ENCODE measurements around the gene NOP53.
"Not testable (repeated sequence)": the region's sequence is repeated elsewhere in the genome, so short reads cannot be mapped to it uniquely, and the experiment has no call there.

NOP53 gene

DNA sequence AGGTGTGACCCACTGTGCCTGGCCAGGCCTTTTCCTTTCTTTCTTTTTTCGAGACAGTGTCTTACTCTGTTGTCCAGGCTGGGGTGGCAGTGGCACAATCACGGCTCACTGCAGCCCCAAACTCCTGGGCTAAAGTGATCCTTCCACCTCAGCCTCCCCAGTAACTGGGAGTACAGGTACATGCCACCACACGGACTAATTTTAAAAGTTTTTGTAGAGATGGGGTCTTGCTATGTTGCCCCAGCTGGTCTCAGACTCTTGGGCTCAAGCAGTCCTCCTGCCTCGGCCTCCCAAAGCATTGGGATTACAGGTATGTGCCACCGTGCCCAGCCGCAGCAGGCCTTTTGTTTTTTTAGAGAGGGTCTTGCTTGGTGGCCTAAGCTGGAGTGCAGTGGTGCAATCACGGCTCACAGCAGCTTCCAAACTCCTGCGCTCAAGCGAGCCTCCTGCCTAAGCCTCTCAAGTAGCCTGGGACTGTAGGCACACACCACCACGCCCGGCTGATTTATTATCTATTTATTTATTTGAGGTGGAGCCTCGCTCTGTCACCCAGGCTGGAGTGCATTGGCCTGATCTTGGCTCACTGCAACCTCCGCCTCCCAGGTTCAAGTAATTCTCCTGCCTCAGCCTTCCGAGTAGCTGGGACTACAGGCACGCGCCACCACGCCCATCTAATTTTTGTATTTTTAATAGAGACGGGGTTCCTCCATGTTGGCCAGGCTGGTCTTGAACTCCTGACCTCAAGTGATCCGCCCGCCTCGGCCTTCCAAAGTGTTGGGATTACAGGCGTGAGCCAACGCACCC lies 32.1 kb downstream of the NOP53 start:
- not testable (repeated sequence) for DNase-seq (ENCODE audit: low spot score)

DNA sequence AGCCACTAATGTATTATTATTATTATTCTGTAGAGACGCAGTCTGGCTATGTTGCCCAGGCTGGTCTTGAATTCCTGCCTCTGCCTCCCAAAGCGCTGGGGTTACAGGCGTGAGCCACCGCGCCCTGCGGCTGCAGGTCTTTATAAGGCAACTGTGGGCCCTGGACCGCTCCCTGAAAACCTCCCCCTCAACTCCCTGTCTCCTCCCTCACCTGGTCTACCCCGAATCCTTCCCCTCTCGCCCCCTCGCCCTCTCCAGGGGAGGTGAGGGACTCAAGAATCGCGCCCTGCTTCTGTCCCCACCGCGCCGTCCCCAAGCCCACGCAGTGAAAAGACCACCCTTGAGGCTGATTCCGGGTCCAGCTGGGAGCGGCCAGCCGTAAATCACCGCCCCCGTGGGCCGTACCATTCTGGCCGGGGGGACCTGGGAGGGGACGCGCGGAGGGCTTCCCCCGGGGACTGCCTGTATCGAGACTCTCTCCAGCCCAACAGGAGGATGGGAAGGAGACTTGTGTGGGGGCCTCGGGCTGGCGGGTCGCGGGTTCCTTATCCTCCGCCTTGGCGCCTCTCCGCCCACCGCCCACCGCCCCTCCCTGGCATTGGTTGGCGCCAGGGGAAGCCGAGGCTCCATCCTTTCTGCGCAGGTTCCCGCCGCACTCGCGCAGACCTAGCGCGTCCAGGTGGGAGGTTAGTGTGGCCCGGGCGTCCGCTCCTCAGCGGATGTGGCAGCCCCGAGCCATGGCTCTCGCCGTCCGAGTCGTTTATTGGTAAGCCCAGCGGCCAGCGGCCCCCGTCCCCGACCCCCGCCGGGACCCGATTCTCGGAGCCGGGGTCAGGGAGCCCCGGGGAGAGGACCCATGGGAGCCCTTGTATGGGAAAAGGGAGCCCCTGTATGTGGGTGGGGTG lies 33.0 kb downstream of the NOP53 start, which contains the start of gene SELENOW:
SELENOW (plus strand) TSS at position 655 of the 905 bp plus-strand sequence; CDS start at position 738, 83 bp downstream.
- peak; percentile 81 for DNase-seq (ENCODE audit: low spot score)

DNA sequence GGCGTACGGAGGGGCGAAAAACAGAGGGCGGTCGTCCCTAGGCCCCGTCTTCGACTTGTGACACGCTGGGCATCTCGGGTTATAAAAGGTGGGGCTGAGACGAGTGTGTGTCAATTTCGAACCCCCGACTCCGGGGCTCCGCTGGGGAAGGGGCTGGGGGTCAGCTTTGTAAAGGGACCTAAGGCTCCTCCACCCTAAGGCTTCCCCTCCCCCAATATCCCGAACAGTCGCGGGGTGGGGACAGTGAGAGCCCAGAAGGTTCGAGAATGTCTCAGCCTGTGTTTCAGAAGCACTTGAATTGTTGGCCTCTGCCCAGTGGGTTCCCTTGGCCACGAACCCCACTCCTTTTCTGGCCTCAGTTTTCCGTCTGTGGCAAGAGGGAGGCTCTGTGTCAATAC lies 33.6 kb downstream of the NOP53 start:
- DNase-seq (ENCODE audit: low spot score): peak; percentile 11

DNA sequence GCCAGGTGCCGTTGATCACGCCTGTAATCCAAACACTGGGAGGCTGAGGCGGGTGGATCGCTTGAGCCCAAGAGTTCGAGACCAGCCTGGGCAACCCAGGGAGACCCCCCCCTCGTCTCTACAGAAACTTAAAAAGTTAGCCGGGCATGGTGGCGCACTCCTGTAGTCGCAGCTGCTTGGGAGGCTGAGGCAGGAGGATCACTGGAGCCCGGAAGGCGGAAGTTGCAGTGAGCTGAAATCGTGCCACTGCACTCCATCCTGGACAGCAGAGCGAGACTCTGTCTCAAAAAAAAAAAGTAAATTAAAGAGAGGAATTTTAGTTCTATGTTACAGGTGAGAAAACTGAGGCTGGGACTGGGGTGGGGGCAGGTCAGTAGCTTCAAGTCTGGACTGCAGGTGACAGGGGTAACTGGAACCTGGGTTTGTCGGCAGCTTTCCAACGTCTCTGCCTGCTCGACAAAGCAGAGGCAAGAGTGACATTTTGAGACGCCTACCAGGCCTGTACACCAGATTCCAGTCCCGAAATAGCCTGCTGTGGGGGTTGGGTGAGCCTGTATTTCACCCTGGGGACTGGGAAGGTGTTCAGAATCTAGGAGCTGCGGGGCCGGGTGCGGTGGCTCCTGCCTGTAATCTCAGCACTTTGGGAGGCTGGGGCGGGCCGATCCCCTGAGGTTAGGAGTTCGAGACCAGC lies 34.3 kb downstream of the NOP53 start:
- no peak for DNase-seq (ENCODE audit: low spot score)

DNA sequence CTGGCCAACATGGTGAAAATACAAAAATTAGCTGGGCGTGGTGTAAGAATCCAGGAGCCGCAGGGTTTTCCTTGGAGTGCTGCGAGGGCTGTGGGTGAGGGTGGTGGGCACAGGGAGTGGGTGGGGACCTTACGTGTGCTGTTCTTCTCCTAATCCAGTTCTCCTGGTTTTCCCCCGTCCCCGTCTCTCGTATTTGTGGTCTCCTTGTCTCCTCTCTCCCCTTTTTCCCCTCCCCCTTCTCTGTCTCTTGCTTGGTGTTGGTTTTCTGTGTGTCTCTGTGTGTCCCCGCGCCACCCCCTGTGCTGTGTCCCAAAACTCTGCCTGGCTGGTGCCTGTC lies 34.8 kb downstream of the NOP53 start:
- no peak for DNase-seq (ENCODE audit: low spot score)

DNA sequence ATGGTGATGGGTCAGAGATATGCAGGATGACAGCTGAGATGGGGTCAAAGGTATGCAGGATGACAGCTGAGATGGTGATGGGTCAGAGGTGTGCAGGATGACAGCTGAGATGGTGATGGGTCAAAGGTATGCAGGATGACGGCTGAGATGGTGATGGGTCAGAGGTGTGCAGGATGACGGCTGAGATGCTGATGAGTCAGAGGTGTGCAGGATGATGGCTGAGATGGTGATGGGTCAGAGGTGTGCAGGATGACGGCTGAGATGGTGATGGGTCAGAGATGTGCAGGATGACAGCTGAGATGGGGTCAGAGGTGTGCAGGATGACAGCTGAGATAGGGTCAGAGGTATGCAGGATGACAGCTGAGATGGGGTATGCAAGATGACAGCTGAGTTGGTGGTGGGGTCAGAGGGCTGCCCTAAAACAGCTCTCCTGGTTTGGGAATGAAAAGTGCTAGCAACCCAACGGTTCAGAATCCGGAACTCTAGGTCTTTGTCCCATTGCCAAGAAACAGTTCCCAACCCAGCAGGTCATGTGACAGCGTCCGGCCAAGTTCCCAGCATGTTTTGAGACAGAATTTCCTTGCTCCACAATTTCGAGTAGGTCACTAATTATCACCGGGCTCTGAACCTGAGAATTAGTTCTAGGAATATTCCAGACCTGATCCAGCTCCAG lies 36.4 kb downstream of the NOP53 start:
- DNase-seq (ENCODE audit: low spot score): no peak

DNA sequence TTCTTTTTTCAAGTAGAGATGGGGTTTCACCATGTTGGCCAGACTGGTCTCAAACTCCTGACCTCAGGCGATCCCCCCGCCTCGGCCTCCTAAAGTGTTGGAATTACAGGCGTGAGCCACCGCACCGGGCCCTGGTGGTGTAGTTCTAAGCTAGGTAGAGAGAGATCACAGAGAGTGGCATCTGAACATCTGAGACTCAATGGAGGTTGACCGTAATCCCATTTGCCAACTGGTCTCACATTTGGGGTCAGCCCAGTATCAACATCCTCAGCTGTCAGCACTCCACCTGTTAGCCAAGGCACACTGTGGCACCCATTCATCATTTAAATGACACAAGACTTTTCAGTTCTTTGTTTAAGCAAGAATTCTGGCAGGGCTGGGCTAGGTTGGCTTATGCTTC lies 41.2 kb downstream of the NOP53 start:
- DNase-seq (ENCODE audit: low spot score): no peak

DNA sequence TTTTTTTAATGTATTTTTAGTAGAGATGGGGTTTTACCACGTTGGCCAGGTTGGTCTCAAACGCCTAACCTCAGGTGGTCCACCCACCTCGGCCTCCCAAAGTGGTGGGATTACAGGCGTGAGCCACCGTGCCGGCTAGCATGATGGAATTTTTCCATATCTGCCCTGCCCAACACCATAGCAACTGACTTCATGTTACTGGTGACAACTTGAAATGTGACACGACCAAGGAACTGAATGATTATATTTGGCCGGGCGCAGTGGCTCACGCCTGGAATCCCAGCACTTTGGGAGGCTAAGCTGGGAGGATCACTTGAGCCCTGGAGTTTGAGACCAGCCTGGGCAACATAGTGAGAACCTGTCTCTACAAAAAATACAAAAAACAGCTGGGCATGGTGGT lies 42.0 kb downstream of the NOP53 start:
- DNase-seq (ENCODE audit: low spot score): not testable (repeated sequence)

DNA sequence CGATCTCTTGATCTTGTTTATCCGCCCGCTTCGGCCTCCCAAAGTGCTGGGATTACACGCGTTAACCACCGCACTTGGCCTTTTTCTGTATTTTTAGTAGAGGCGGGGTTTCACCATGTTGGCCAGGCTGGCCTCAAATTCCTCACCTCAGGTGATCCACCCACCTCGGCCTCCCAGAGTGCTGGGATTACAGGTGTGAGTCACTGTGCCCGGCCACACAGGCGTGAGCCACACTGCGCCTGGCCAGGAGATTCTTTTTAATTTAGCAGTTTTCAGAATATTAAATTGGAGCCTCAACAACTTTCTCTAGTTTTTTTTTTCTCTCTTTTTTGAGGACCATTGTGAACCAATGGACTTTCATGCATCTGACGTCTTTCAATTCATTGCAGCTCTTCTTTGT lies 44.5 kb downstream of the NOP53 start:
- DNase-seq (ENCODE audit: low spot score): not testable (repeated sequence)

DNA sequence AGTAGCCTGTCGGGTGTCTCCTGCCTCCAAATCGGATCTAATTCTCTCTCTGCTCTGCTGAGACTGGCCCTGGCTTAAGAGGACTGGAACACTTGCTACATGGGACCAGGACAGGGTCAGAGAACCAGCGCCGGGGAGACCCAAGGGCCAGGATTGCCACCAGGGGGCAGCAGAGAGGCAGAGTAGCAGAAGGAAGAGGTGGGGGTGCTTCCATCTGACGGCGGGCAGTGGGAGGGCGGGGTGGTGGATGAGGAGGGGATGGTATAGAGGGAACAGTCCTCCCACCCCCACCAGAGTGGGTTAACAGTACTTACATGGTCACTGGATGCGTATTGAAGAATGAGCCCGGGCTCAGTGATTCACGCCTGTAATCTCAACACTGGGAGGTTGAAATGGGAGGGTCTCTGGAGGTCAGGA lies 45.1 kb downstream of the NOP53 start:
- peak; percentile 77 for DNase-seq (ENCODE audit: low spot score)

DNA sequence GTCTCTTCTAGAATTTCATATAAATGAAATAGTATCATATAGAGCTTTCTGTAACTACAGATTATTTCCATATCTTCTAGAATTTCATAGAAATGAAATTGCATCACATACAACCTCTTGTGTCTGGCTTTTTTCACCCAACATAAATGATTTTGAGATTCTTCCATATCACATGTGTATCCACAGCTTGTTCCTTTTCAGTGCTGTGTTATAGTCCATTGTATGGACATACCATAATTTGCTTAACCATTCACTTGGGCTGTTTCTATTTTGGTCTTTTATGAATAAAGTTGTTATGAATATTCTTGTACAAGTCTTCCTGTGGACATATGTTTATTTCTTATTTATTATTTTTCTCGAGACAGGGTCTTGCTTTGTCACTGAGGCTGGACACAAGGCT lies 47.3 kb downstream of the NOP53 start:
- DNase-seq (ENCODE audit: low spot score): no peak

DNA sequence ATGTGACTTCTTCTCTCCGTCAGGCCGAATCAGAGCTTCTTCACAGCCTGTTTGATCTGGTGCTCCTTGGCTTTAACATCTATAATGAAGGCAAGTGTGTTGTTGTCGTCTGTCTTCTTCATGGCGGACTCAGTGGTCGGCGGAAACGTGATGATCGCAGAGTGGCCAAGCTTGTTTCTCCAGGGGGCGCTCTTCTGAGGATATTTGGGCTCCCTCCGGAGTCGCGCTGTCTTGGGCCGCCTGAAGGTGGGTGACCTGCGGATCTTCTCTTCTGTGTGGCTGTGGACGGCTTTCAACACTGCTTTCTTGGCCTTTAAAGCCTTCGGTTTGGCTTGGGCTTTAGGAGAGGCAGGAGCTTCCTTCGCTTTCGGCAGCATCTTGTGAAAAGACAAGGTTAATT lies 49.2 kb downstream of the NOP53 start:
- DNase-seq (ENCODE audit: low spot score): no peak

DNA sequence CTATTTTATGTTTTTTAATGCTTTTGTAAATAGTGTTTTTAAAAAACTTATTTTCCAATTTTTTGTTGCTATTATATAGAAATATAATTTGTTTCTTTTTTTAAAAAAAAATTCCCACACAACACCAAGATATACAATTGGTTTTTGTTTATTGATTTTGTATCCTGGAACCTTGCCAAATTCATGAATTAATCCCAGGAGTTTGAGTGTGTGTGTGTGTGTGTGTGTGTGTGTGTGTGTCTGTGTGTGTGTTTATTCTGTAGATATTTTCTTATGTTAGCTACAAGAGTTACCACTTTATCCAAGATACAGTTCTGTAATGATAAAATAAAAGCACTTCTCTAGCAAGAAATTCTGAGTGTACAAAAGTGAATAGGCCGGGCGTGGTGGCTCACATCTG lies 51.4 kb downstream of the NOP53 start:
- no peak for DNase-seq (ENCODE audit: low spot score)

DNA sequence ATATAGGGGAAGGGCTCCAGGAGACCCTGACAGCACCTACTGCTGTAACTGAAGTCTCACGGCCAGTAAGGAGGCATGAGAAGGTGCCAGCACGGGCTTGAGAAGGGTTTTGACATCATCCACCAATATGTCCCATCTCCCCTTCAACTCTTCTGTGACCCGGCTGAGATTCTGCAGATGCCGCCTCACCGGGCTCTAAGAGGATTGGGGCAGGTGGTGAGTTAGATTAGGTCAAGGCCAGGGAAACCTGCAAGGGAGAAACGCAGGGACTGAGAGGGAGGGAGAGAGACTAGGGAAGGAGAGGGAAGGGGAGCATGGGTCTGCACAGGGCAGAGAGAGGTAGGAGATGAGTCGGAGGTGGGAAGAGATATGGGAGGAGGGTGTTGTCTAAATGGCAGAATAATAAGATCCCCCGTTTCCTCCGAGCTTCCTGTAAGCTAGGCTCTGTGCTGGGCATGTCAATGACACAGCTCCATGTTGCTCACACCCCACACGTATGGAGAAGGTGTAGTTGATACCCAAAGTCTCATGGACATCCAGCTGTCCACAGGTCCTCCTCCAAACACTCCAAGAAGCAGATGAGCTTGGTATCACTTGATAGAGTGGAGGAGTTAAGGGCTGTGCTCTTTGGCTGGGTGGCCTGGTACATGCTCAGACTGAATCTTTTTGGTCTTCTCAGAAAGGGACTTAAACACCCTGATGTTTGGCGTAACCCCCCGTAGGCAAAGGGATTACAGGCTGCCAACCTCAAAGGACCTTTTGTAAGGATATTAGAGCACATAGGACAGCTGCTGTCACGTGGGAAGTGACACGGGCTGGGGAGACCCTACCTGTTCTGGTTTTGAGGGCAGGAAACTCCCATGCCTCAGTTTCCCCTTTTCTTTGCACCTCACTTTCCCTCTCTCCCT lies 52.9 kb downstream of the NOP53 start:
- DNase-seq (ENCODE audit: low spot score): no peak

DNA sequence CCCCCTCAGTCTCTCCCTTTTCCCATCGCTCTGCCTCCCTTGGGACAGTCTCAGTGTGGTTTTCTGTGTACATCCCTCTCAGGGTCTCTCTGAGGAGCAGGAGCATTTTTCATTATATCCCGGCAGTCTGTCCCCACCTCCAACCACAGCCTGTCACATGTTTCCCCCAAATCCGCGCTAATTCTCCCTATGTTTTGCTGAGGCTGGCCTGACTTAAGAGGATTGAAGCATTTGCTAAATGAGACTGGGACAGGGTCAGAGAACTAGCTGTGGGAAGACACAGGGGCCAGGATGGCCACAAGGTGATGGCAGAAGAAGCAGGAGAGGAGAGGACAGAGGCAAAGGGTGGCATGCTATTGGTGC lies 53.5 kb downstream of the NOP53 start:
- DNase-seq (ENCODE audit: low spot score): no peak

DNA sequence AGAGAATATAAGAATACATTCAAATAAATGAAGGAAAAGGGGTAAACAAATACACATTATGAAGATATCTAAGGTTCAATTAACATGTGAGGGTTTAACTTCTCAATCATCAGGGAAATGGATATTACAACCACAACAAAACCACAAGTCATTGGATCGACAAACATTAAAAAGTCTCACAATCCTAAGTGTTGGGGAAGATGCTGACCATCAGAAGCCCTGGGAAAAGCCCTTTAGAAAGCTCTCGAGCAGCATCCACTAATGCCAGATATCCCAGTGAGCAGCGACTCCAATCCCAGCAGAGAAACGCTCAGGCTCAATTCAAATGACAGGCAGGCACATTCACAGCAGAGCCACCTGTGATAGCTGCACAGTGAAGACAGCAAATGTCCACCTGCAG lies 55.9 kb downstream of the NOP53 start:
- DNase-seq (ENCODE audit: low spot score): no peak

DNA sequence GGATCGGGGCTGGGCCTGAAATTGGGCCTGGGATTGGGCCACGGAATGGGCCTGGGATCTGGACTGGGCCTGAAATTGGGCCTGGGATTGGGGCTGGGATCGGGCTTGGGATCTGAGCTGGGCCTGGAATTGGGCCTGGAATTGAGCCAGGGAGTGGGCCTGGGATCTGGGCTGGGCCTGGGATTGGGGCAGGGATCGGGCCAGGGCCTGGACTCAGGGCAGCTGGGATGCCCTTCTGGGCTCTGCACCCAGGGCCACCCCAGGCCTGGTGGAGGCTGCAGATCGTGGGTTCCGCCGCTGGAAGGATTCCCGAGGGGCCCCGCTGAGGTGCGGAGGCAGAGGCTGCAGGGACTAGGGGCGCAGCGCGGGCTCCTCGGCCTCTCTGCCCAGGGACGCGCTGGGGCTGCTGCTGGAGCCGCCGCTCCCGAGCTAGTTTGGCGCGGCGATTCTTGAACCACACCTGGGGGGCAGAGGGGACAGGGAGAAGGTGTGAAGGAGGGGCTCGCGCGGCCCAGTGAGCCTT lies 57.2 kb downstream of the NOP53 start:
- no peak for DNase-seq (ENCODE audit: low spot score)

DNA sequence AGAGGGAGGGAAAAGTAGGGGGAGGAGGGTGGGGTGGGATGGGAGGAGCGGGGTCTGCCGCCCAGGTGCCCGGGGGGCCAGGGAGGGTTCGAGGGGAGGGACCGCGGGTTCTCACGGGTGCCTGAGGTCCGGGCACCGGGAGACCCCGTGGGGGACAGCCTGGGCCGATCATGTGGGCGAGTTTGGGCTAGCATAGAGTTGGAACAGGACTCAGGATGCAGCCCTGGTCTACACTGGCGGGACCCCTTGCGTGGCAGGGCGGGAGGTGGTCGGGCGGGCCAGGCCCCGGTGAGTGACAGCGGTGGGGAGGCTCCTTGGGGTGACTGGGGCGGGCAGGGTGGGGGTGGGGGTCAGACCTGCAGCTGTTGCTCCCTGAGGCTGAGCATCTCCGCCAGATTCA lies 57.8 kb downstream of the NOP53 start:
- not testable (repeated sequence) for DNase-seq (ENCODE audit: low spot score)

DNA sequence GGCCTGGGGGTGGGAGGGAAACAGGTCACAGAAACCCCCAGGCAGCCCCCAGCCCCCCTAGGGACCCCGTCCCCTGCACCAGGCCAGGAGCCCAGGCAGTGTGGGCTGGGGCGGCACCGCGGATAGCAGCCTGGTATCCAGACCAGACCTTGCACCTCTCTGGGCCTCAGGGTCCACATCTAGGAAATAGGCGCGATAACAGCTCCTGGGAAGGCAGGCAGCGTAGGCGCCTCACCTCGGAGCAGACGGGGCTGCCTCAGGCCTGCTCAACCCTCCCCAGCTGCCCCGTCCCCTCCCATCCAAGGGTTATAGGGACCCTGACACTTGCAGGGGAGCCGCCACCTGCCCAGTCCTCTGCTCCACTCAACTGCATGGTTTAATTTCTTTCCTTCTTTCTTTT lies 58.3 kb downstream of the NOP53 start:
- not testable (repeated sequence) for DNase-seq (ENCODE audit: low spot score)

DNA sequence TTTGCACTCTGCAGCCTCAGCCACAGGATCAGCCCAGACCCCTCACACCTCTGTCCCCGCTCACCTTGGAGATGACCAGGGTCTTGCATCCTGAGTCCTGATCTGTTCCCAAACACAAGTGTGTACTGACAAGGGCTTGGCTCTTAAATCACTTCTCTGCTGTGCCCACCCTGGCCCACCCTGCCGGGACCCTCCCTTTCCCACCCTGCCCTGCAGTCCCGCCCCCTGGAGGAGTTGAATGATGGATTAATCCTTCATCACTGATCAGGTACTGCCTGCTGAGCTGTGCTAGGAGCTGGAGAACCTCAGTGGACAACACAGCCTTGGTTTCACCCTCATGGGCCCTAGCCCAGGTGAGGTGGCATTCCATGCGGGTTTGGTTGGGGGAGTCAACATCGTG lies 59.1 kb downstream of the NOP53 start, which contains the start of gene TPRX1:
TPRX1 (minus strand) TSS at position 101 of the 400 bp plus-strand sequence; CDS start at position 89, 12 bp downstream.
- not testable (repeated sequence) for DNase-seq (ENCODE audit: low spot score)

DNA sequence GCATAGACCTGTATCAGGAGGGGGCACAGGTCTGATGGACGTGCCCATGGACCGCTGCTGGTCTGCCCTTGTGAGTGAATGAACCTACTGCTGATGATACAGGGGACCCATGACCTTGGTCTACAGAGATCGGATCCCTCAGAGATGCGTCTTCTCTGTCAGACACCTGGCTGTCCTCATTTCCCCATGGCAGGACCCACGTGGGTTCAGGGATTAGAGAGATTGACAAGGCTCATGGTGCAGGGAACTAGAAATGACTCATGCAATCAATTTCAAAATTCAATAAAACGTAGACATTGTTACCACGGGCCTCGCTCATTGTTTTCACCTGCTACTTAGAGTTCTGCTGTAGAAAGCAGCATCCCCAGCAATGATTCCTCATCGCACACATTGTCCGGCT lies 60.0 kb downstream of the NOP53 start:
- no peak for DNase-seq (ENCODE audit: low spot score)
